NCI-H446 treated with DMSO at 0.1 percent for 48 hours (cell line): ENCODE results near the gene POU2F2.
A peak's percentile ranks its signal among the peaks of the same experiment; 100 is the strongest.

Experiments used
- DNase-seq: peaks from one replicate; lab custom pipeline; 2025; lab: John Stamatoyannopoulos, UW

POU2F2 gene

GRCh38 chr19:42154471-42155323 lies 22.5 kb upstream of the POU2F2 start:
- no peak for DNase-seq

DNA sequence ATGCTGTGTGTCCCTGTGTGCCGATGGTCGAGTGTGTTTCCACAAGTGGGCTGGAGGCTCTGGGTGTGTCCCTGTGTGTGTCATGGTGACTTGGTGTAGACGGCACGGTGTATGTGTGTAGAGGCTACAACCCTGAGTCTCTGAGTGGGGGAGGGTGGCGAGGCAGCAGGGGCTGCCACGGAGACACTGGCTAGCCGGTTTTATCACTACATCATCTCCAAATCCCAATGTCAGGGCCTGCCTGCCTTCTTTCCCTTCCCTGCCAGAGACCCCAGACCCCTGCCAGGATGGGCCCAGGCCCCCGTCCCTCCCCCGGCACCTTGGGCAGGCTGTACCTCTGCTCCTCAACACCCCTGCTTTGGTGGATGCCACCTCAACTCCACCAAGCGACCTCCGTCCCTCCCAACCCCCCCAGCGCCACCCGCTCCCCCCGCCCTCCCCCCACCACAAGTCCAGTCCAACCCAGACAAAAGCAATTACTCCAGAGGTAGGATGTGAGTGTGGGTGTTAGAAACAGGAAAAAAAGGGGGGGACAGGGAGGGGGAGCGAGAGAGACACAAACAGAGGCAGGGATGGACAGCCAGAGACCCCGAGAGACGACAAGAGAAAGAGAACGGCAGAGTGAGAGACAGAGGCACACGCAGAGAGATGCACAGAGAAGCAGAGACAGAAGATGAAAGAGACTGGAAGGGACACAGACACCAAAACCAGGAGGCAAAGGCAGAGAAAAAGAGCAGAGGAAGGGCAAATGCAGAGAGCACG lies 21.6 kb upstream of the POU2F2 start:
- no peak for DNase-seq

DNA sequence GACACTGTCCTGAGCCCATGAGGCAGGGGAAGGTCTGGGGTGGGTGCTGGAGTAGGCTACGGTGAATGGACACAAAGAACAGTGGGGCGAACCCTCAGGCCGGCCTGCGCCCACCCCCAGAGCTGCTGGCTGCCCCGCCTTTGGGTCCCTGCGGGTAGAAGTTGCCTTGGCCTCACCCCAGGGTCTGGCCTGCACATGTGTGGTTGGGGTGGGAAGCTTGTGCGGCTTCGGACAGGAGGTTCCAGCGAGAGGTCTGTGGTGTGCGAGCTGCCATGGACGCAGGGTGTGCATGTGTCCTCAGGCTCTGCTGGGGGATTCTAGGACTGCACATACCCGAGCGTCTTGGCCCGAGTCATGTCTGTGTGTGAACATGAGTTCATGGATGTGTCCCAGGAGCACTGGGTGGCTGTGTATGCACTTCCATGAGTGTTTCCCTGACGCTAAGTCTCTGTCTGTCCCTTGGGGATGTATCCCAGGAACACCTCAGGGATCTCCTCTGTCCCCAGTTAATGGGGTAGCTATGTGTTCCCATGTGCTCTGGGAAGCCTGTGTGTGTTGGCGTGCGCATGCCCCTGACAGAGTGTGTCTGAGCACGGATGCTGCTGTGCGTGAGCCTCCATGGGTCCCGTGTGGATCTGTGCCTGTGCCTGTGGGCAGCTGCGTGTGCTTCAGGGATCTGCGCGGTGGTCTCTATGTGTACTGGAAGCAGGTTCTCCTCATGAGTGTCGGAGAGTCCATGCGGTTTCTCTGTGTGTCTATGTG lies 20.8 kb upstream of the POU2F2 start:
- DNase-seq = no peak

DNA sequence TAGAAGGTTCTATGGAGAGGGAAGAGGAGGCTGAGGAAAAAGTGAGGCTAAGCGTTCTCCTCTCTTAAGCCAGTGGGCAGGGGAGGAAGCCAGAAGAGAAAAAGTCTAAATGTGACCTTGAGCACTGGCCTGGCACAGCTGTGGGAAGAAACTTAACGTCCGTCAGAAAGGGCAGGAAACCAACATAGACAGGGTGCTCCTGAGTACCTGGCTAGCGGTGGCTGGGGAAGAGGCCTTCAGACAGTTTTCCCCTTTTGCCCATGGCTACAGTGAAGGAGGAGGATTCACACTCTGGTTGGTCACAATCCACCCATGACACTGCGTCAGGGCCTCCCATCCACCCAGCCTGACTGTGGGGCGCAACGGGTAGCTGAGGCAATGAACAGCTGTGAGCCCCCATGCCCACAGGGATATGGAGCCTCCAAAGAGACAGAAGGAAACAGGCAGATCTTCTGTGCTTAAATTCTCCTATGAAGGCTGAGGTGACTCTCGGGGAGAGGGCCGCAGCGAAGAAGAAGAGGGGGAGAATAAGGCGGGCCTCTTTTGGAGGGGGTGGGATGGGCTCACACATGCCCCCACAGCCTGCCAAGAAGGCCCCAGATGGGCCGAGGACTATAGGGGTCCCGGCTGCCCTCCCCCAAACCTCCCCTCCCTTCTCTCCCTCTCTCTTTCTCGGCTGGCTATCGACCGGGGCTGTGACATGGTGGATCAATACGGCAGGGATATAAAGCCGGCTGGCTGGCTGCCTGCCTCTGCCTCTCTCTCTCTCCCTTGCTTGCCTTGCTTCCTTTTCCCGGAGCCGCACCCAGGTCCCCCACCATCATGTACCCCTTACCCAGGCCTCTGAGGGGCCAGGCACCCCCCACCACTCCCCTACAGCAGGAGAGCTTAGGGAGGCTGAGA lies 19.8 kb upstream of the POU2F2 start:
- DNase-seq = no peak

DNA sequence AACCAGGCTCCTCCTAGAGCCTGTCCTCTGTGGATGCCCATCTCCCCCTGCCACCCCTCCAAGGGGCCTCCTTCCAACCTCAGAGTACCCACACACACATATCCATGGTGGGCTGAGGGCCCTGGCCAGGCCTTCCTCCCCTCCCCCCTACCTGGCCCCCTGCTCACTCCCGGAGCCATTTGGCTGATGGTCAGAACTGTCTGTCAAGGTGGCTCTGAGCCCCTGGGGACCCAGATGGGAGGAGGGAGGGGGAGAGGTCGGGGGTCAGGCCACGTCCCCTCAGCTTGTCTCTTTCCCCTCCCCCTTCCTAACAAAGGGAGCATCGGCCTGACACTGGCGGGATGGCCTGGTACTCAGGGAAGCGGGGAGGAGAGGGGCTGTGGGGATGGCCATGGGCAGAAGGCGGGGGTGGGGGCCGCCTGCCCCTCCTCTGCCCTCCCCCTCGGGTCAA lies 18.7 kb upstream of the POU2F2 start:
- no peak for DNase-seq

- DNase-seq = no peak
These were observed 18.1 kb upstream of the POU2F2 start for GRCh38 chr19:42150364-42150763.

DNA sequence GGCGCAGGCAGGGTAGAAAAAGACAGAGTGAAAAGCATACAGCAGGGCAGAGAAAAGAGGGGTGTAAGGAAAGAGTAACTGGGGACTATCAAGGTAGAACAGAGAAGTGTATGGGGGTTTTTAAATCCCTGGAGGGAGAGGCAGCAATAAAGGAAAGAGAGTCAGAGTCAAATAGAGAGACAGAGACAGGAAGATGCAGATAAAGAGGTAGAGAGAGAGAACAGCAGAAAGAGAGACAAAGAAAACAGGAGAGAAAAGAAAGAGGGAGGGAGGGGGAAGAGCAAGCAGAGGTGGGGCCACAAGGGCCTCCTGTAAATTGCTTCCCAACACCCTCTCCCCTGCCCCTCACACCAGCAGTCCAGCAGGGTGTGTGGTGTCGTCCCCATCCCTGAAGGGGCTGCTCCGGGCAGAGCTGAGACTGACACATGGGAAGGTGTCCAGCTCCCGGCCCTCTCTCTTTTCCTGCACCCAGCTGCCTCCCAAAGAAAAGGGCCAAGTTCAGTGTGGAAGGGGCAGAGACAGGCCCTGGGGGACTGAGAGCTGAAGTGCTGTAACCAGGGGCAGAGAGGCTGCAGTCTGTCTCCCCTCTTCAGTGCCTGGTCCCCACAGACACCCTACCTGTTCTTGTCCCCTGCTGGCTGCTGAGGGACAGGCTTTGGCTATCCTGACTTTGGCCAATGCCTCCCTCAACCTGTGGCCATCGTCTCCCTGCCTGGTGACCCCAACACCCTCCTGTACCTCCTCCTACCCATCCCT lies 17.4 kb upstream of the POU2F2 start:
- DNase-seq = no peak

- no peak for DNase-seq
These were observed 16.0 kb upstream of the POU2F2 start for GRCh38 chr19:42148266-42148665.

GRCh38 chr19:42143341-42144234 lies 11.3 kb upstream of the POU2F2 start:
- DNase-seq = no peak

DNA sequence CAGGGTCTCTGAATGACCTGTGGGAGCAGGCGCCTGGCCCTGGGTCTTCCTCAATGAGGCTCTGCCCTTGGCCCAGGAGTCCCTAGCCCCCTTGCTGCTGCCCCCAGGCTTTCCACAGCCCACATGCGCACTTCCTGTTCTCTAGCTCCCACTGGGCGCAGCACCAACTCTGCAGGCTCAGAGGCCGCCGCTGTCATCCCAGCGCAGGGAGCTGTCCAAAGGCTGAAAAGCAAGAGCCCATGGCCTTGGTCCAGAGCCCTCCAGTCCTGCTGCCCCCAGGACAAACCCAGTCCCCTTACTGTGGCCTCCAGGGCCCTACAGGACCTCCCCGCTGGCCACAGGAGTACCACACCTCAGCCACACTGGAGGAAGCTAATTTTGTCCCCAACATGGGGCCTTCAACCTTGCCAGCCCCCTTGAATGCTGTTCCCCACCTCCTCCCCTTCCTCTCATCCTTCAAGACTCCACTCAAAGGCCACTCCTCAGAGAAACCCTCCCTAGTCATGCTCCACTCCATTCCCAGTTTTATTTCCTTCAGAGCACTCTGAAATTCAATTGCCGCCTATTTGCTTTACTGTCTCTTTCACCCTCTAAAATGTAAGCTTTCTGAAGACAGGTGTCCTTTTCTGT lies 8.0 kb upstream of the POU2F2 start:
- DNase-seq = no peak

DNA sequence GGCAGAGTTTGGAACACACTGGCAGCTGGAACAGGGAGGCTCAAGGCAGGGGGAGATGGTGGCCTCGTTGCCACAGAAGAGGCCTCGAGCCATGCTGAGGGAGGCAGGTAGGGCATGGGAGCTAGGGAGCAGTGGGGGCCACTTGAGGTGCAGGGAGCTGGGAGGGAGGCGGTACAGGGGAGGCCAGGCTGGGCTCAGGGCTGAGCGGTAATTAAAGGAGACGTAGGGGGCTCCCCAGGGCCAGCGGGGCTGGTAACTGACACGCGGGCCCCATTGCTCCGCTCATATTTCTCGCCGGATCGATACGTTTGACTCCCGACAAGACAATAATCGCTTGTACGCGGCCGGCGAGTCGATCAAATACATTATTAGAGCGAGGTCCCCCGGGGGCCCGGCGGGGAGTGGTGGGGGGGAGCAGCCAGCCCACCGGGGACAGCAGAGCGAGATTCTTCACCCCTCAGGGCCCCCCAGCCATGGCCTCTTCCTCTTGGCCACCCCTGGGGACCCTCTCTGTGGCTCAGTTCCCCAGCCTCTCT lies 2.4 kb upstream of the POU2F2 start:
- no peak for DNase-seq

DNA sequence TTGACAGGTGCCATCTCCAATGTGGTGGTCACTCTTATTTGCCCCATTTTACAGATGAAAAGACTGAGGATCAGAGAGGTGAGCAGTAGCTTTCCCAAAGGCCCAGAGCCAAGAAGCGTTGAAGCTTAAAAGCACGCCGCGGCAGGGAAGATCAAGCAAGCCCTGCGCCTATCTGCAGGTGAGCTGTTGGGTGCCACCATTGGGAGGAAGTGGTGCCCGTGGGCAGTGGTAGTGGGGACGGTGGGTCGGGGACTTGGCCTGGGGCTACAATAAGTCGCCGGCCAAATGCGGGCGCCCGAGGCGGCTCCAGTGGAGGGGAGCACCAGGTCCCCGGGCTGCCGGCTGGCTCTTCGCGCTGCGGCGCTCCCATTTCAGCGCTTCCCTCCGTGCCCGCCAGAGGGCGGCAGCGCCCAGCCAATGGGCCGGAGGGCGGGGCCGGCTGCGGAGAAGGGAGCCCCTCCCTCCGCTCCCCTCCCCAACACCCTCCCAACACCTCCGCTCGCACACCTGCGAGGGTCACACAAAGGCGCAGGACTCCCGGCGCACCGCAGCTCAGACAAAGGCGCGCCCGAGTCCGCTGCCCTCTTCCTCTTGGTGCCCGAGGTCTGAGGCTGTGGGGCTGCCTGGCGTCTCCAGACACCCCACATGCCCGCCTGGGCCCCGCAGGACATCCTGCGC lies 744 bp upstream of the POU2F2 start:
- DNase-seq = peak; percentile 8

- DNase-seq = no peak
These were observed 857 bp downstream of the POU2F2 start for GRCh38 chr19:42131149-42132029.

DNA sequence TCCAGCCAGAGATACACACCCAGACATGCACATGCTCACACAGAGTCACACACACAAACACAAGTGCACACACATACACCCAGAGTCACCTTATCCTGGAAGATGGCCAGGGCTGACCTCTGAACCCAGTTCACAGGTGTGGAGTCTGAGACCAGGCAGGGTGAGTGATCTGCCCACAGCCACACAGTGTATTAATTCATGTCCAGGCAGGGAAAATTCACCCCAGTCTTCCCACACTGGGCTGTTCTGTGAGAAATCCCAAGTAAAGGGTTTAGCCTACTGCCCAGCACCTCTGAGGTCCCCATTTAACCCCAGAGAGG lies 2.0 kb downstream of the POU2F2 start:
- no peak for DNase-seq

DNA sequence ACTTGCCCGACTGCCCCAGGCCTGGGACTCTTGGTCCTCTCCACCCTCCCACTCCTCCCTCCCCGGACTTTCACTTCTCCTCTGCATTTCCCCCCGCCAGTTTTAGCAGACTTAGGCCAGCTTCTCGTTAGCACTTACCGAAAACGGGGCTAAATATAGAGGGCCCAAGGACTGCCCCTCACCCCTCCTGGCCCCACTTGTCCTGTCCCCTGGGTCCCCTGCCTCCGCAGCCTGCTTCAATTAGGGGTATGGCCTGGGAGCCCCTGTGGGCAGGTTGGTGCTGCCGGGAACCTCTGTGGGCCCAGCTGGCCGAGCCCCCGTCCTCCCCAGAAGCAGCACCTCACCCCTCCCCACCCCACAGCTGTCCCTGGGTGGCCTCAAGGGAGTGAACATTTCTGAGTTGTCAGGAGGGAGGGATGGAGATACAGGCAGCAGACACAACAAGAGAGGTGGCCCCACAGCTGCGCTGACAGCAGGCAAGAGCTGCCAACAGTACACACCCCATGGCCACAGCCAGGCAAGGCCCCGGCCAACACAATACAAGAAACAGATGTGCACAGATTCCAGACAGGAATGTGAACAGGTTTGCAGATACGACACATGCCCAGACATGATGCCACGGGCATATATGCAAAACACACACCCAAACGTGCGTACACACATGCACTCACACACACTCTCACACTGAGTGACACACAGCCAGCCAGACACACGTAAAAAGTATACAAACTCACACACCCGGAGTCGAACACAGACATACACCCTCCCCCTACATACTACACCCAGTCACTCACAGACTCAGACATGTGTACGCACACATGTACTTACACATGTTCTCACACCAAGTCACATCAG lies 2.6 kb downstream of the POU2F2 start:
- DNase-seq = no peak

- DNase-seq = no peak
These were observed 5.7 kb downstream of the POU2F2 start for GRCh38 chr19:42126574-42126973.

GRCh38 chr19:42125536-42125935 lies 6.7 kb downstream of the POU2F2 start:
- no peak for DNase-seq
